Measurements from ENCODE around the gene RIPOR3. TPM values are rescaled to one million over a fixed set of nuclear protein-coding genes. Genes with fewer than 3 reads are reported as not detected.

RIPOR3 gene
- total RNA-seq, 1 donor from 2014 or later = not detected

DNA sequence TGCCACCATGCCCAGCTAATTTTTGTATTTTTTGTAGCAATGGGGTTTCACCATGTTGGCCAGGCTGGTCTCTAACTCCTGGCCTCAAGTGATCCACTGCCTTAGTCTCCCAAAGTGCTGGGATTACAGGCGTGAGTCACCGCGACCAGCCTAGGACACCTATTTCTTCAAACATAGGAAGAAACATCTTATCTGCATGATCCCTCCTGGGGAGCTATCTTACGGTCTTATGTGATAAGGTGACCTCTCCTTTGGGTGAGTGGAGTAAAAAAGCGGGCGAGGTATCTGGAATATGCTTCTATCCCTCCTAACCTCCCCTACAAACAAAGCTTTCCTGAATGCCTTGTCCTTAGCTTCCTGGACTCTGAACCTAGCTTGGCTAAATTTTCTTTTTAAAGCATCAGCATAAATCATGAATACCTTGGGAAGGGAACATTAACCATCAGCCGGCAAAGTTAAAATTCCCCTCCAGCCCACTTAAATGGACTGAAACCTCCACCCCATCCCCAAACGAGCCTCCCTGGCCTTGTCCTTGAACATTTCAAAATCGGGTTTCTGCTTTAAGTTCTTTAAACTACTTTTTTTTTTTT is 24.5 kb downstream of the RIPOR3 start:
- intact Hi-C loops (cut with micrococcal nuclease) = no loop called here
- Mint-ChIP-seq H3K9me3 (no peaks in the 10 kb centered on the region), H3K36me3 (ENCODE audit: low read depth) (no peaks in the 10 kb centered on the region), H3K27me3 (ENCODE audit: insufficient read depth) (peaks cover 2% of the 10 kb centered on the region), H3K27ac (no peak overlapping the region), H3K4me3 (no peak overlapping the region), H3K4me1 (ENCODE audit: low read depth) (no peaks in the 10 kb centered on the region)
- no peak for DNase-seq (ENCODE audit: low spot score)

DNA sequence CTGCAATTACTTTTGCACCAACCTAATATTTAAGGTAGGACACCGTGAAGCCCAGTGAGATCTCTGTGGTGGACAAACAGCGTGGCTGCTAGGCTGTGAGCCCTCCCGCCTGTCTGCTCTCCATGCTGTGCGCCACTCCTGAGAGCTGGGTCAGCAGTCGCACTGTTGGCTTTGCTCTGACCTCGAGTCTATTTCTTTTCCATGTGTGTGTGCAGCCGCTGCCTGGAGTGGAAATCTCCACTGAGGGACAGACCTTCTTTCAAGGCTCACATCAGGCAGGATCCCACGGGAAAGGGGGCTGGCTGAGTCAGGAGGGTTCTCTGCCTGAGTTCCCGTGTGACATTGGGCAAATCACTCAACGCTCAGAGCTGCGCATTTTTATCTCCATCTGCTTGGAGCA is 27.1 kb downstream of the RIPOR3 start:
- H3K4me1 Mint-ChIP-seq (ENCODE audit: low read depth) = no peaks in the 10 kb centered on the region
- DNase-seq (ENCODE audit: low spot score) = no peak
- peaks cover 6% of the 10 kb centered on the region for H3K27me3 Mint-ChIP-seq (ENCODE audit: insufficient read depth)
- no peak overlapping the region for H3K4me3 Mint-ChIP-seq
- no peaks in the 10 kb centered on the region for H3K9me3 Mint-ChIP-seq
- intact Hi-C loops (cut with micrococcal nuclease) = no loop called here
- no peak overlapping the region for H3K27ac Mint-ChIP-seq
- no peaks in the 10 kb centered on the region for H3K36me3 Mint-ChIP-seq (ENCODE audit: low read depth)

DNA sequence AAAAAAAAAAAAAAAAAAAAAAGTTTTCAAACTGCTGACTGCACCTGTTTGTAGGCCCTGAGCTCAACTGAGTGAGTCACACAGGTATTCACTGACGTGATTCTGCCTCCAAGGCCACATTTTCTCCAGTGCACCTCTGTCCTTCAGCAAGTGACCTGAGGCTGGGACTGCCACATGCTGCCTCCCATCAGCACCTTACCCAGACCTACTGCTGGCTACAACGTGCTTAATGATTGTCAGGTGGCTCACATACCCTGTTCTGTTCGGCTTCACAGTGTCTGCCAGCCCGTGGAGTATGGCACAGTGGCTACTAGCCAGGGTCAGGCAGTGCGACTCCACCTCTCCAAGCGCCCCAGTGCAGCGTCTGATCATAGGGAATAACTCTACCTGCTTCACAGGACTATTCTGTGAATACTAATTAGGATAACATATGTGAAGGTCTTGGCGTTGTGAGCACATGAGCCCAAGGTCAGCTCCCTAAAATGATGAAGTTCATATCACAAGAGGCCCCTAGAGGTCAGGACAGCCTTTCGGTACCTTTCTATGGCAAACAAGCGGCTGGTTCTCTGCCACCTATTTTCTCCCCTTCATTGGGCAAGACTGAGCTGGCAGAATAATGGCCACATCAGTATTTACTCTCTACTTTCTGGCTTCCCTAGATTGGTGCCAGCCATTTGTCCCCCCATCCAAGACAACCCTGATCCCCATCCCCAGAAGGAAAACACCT is 28.1 kb downstream of the RIPOR3 start:
- DNase-seq (ENCODE audit: low spot score) = no peak
- Mint-ChIP-seq H3K36me3 (ENCODE audit: low read depth) (no peaks in the 10 kb centered on the region), H3K27ac (no peak overlapping the region), H3K4me1 (ENCODE audit: low read depth) (no peaks in the 10 kb centered on the region), H3K9me3 (no peaks in the 10 kb centered on the region), H3K4me3 (no peak overlapping the region), H3K27me3 (ENCODE audit: insufficient read depth) (peaks cover 5% of the 10 kb centered on the region)
- intact Hi-C loops (cut with micrococcal nuclease) = loop anchor here (1.0 kb wide), 1 partner anchor 86 kb away; no protein-coding TSS in a partner anchor

DNA sequence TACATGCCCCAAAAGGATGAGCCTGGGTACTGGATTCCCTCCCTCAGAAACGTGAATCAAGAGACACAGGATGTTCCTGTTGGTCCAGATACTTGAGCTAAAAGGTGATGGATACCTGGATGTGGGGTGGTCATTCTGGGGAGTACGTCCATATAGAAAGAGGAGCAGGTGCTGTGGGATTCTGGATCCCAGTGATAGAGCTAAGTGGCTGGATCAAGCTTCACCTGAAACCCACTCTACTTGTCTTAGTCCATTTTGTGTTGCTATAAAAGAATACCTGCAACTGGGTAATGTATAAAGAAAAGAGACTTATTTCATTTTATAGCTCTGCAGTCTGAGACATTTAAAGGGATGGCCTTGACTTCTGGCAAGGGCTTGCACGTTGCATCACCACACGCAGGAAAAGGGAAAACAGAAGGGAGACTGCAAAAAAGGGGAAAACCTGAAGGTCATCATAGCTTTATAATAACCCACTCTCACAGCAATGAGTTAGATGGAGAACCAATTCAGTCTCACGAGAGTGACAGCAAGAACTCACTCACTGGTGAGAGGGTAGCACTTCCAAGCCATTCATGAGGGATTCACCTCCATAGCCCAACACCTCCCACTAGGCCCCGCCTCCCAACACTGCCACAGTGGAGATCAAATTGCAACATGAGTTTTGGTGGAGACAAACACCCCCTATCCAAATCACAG is 31.2 kb downstream of the RIPOR3 start:
- no peak for DNase-seq (ENCODE audit: low spot score)
- intact Hi-C loops (cut with micrococcal nuclease) = no loop called here
- peaks cover 9% of the 10 kb centered on the region for H3K27me3 Mint-ChIP-seq (ENCODE audit: insufficient read depth)
- no peak overlapping the region for H3K27ac Mint-ChIP-seq
- no peaks in the 10 kb centered on the region for H3K36me3 Mint-ChIP-seq (ENCODE audit: low read depth)
- no peak overlapping the region for H3K4me3 Mint-ChIP-seq
- no peaks in the 10 kb centered on the region for H3K4me1 Mint-ChIP-seq (ENCODE audit: low read depth)
- H3K9me3 Mint-ChIP-seq = no peaks in the 10 kb centered on the region

DNA sequence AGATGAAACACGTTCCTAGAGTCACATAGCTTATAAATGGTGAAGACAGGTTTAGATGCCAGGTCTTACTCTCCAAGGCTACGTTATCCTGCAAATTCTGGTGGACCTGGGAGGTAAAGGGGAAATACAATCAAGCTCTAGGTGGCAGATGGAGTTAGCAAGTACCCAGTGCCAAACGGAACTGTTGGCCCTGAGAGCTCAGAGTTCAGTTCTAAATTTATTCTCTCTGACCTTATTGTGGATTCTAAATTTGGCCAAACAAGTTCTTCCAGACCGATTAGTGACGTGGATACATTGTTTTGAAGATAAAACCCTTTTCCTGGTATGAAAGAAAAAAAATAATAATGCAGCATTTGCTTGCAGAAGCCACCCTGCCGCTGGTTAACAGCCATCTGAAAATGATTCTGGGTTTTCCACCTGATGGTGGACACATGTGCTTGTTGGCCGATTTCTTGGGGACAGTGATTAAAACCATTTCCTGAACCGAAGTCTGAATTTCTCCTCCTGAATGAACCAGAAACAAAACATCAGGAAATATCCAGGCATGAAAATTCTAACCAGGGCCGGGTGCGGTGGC is 32.5 kb downstream of the RIPOR3 start:
- H3K27ac Mint-ChIP-seq = no peak overlapping the region
- no peaks in the 10 kb centered on the region for H3K9me3 Mint-ChIP-seq
- peaks cover 14% of the 10 kb centered on the region for H3K27me3 Mint-ChIP-seq (ENCODE audit: insufficient read depth)
- no peaks in the 10 kb centered on the region for H3K4me1 Mint-ChIP-seq (ENCODE audit: low read depth)
- H3K4me3 Mint-ChIP-seq = no peak overlapping the region
- DNase-seq (ENCODE audit: low spot score) = no peak
- intact Hi-C loops (cut with micrococcal nuclease) = no loop called here
- no peaks in the 10 kb centered on the region for H3K36me3 Mint-ChIP-seq (ENCODE audit: low read depth)

DNA sequence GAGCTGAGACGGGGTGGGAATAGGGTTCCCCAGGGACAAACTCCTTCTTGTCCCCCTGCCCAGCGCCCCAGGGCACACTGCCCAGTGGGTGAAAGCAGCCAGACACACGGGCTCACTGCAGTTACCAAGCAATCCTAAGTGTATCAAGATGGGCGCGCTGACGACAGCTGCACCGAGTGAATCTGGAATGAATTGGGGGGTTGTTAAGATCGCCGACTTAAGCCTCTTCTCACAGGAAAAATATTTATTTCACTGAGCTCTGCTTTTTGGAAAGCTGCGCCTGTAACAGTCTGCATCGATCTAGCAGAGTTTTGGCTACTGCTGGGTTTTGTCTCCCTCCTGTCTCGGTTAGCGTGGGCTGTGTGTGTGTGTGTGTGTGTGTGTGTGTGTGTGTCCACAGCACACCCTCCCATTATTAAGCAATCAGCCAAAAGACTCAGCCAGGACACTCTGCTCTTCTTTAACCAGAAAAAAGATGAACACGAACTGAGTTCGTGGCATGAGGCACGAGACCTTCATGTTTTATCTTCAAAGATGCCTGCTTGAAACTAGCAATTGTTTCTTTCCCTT is 35.9 kb downstream of the RIPOR3 start:
- Mint-ChIP-seq H3K9me3 (no peaks in the 10 kb centered on the region), H3K27ac (no peak overlapping the region), H3K4me1 (ENCODE audit: low read depth) (no peaks in the 10 kb centered on the region), H3K27me3 (ENCODE audit: insufficient read depth) (peaks cover 10% of the 10 kb centered on the region), H3K4me3 (no peak overlapping the region), H3K36me3 (ENCODE audit: low read depth) (no peaks in the 10 kb centered on the region)
- DNase-seq (ENCODE audit: low spot score) = no peak
- intact Hi-C loops (cut with micrococcal nuclease) = no loop called here

DNA sequence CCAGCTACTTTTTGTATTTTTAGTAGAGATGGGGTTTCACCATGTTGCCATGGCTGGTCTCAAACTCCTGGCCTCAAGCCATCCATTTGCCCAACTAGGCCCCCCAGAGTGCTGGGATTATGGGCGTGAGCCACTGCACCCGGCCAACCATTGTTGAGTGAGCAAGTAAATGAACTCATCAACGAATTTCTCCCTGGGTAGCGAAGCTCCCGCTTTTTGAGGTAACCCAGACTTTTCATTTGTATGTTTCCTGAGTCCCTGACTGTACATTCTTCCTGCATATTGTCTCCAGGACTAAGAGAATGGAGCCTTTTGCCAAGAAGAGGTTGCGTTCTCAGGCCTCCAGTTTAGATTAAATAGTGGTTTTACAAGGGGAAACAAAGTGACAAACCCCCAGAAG is 36.4 kb downstream of the RIPOR3 start:
- no peaks in the 10 kb centered on the region for H3K4me1 Mint-ChIP-seq (ENCODE audit: low read depth)
- DNase-seq (ENCODE audit: low spot score) = no peak
- H3K4me3 Mint-ChIP-seq = no peak overlapping the region
- intact Hi-C loops (cut with micrococcal nuclease) = no loop called here
- peaks cover 10% of the 10 kb centered on the region for H3K27me3 Mint-ChIP-seq (ENCODE audit: insufficient read depth)
- H3K36me3 Mint-ChIP-seq (ENCODE audit: low read depth) = no peaks in the 10 kb centered on the region
- no peak overlapping the region for H3K27ac Mint-ChIP-seq
- H3K9me3 Mint-ChIP-seq = no peaks in the 10 kb centered on the region

DNA sequence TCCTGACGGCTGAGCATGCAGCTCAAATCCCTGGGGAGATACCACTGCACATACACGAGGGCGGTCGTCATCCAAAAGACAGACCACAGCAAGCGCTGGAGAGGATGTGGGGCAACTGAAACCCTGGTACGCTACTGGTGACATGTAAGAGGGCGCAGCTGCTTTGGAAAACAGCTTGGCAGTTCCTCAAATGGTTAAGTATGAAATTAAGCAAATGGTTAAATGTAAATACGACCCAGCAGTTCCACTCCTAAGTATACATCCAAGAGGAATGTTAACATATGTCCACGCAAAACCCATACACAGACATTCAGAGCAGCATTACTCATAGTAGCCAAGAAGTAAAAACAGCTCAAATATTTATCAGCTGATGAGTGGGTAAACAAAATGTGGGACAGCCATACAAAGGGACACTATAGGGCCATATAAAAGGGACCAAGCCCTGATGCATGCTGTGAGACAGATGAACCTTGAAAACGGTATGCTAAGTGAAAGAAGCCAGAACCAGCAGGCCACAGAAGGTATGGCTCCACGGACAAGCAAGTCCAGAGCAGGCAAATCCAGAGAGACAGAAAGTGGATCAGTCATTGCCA is 38.5 kb downstream of the RIPOR3 start:
- intact Hi-C loops (cut with micrococcal nuclease) = no loop called here
- Mint-ChIP-seq H3K4me1 (ENCODE audit: low read depth) (no peaks in the 10 kb centered on the region), H3K27ac (no peak overlapping the region), H3K27me3 (ENCODE audit: insufficient read depth) (peaks cover 10% of the 10 kb centered on the region), H3K36me3 (ENCODE audit: low read depth) (no peaks in the 10 kb centered on the region), H3K4me3 (no peak overlapping the region), H3K9me3 (no peaks in the 10 kb centered on the region)
- no peak for DNase-seq (ENCODE audit: low spot score)

DNA sequence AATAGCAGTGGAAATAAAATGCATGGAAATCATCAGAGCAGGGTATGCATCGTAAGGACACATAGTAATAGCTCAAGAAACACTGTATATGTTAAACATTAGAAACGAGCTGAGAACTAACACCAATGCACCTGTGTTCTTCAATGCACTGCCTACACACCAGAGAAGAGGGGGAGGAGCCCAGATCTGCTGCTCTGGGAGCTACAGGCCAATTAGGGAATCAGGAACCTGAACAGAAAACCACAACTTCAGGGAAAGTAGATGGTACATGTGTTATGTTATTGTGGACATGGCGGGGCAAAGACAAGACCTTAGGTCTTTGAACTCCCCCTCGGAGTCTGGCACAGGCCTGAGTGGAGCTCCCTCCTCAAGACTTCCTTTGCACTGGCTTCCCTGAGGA is 39.7 kb downstream of the RIPOR3 start:
- no peak for DNase-seq (ENCODE audit: low spot score)
- H3K4me3 Mint-ChIP-seq = no peak overlapping the region
- intact Hi-C loops (cut with micrococcal nuclease) = no loop called here
- no peak overlapping the region for H3K27ac Mint-ChIP-seq
- no peaks in the 10 kb centered on the region for H3K36me3 Mint-ChIP-seq (ENCODE audit: low read depth)
- peaks cover 10% of the 10 kb centered on the region for H3K27me3 Mint-ChIP-seq (ENCODE audit: insufficient read depth)
- H3K4me1 Mint-ChIP-seq (ENCODE audit: low read depth) = no peaks in the 10 kb centered on the region
- no peaks in the 10 kb centered on the region for H3K9me3 Mint-ChIP-seq

DNA sequence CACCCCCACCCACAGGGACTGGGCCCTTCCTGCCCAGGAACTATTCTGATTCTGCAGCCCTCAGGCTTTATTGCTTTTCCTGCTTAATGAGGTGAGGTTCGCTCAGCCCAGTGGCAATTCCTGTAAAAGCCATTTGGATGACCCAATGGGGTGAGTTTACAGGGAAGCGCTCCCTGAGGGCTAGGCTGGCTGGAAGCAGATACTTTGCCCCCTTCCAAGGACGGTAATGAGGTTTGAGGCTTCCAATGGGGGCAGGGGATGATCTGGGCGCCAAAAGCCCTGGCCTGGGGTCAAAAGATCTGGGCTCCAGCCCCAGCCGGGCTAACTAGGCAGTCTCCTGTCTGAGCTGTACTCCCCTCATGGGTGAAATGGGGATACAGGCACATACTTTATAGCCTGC is 41.8 kb downstream of the RIPOR3 start:
- Mint-ChIP-seq H3K36me3 (ENCODE audit: low read depth) (no peaks in the 10 kb centered on the region), H3K27ac (no peak overlapping the region), H3K4me3 (no peak overlapping the region), H3K27me3 (ENCODE audit: insufficient read depth) (peaks cover 1% of the 10 kb centered on the region), H3K9me3 (no peaks in the 10 kb centered on the region), H3K4me1 (ENCODE audit: low read depth) (no peaks in the 10 kb centered on the region)
- DNase-seq (ENCODE audit: low spot score) = no peak
- intact Hi-C loops (cut with micrococcal nuclease) = no loop called here

DNA sequence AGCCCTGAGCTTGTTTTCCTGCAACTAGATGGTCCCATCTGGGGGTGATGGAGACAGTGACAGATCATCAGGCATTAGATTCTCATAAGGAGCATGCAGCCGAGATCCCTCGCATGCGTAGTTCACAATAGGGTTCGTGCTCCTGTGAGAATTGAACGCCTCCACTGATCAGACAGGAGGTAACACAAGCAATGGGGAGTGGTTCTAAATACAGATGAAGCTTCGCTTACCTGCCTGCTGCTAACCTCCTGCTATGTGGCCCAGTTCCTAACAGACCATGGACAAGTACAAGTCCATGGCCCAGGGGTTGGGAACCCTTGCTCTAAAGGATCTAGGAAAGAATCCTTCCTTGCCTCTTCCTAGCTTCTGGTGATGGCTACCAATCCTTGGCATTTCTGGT is 42.7 kb downstream of the RIPOR3 start:
- H3K36me3 Mint-ChIP-seq (ENCODE audit: low read depth) = no peaks in the 10 kb centered on the region
- H3K4me3 Mint-ChIP-seq = no peak overlapping the region
- DNase-seq (ENCODE audit: low spot score) = no peak
- no peak overlapping the region for H3K27ac Mint-ChIP-seq
- no peaks in the 10 kb centered on the region for H3K4me1 Mint-ChIP-seq (ENCODE audit: low read depth)
- intact Hi-C loops (cut with micrococcal nuclease) = no loop called here
- H3K9me3 Mint-ChIP-seq = no peaks in the 10 kb centered on the region
- no peaks in the 10 kb centered on the region for H3K27me3 Mint-ChIP-seq (ENCODE audit: insufficient read depth)

DNA sequence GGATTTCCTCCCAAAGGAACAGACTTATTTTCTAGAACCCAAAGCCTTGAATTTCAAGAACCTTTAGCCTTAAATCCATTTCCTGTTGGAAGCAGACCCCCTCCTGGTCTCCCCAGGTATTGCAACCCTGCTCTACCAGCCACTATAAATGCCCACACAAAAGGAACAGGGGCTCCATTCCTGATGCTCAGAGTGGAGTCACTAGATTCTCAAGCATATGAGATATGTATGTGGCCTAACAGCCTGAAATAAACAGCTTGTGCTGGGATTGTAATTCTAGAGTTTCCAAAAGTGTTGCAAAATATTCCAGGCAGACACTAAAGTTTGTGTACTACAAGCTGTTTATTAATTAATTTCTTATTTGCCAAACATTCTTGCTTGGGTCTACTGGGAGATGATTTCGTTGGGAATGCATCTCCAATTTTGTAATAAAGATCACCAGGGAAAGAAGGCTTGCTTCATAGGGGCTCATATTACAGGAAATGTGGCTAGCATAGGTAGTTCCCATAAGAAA is 44.8 kb downstream of the RIPOR3 start:
- intact Hi-C loops (cut with micrococcal nuclease) = no loop called here
- no peaks in the 10 kb centered on the region for H3K4me1 Mint-ChIP-seq (ENCODE audit: low read depth)
- no peak overlapping the region for H3K4me3 Mint-ChIP-seq
- no peak for DNase-seq (ENCODE audit: low spot score)
- H3K27ac Mint-ChIP-seq = no peak overlapping the region
- no peaks in the 10 kb centered on the region for H3K9me3 Mint-ChIP-seq
- no peaks in the 10 kb centered on the region for H3K36me3 Mint-ChIP-seq (ENCODE audit: low read depth)
- H3K27me3 Mint-ChIP-seq (ENCODE audit: insufficient read depth) = no peaks in the 10 kb centered on the region

Data from activated T-helper 1 cell treated with anti-CD3 and anti-CD28 coated beads, Interleukin-12 subunit alpha, Interleukin-12 subunit beta, Interleukin-2, Interleukin-4 antibody, amounts not matched to agents 30 ng/mL and 10 ng/mL and 1 ng/mL, durations not matched to agents 14 hours and 24 hours and 36 hours (primary cell).